Measurements from ENCODE around the gene ICA1.

DNA sequence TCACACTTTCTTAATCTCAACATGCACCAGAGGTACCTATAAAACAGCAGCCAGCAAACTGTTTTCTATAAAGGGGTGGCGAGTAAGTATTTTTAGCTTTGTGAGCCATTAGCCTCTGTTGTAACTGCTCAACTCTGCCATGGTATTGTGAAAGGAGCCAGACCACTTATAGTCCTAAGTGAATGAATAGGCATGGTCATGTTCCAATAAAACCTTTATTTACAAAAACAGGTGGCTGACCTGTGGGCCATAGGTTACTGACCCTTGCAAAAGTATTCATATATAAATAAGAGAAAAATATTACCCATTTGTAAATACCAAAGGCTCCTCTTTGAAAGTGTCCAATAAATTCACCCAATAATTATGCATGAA is 50.3 kb downstream of the ICA1 start:
- TF ChIP-seq EZH2 (IDR thresholded peaks at IDR 0.05) (no peak), POLR2AphosphoS5 (IDR thresholded peaks at IDR 0.05; ENCODE audit: borderline replicate concordance, low read depth, low read length) (no peak), FOXP2 (optimal IDR thresholded peaks at IDR 0.05; ENCODE audit: control extremely low read depth, extremely low read length, insufficient read depth) (no peak)

Measured in SK-N-MC (cell line).